GM18867 (cell line): ENCODE measurements around the gene PCNX2.
A peak's percentile ranks its signal among the peaks of the same experiment; 100 is the strongest.

Experiments
- ATAC-seq: cut with Tn5 transposase; IDR thresholded peaks from one replicate; pipeline ENCODE4 v1.9.1; 2021; ENCODE audit warnings: mild to moderate bottlenecking, moderate library complexity; ENCODE audit not compliant: unreplicated experiment

PCNX2 gene

DNA sequence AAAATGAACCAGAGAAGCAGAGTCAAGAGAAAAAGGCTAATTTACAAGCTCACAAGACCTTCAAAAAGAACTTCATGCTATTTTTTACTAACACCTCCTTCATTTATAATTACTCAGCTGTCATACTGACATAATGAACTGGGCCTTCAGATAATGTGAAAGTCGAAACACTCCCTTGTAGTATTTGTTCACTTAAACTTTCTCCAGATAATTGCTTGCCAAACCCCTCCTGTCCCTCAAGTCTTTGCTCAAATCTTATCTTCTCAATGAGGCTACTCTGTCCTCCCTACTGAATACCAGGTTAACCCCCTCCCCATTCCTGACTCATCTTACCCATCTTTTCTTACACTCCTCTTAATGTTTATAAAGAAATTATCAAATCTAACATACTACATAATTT, 20.9 kb upstream of the PCNX2 start:
- ATAC-seq = no peak

DNA sequence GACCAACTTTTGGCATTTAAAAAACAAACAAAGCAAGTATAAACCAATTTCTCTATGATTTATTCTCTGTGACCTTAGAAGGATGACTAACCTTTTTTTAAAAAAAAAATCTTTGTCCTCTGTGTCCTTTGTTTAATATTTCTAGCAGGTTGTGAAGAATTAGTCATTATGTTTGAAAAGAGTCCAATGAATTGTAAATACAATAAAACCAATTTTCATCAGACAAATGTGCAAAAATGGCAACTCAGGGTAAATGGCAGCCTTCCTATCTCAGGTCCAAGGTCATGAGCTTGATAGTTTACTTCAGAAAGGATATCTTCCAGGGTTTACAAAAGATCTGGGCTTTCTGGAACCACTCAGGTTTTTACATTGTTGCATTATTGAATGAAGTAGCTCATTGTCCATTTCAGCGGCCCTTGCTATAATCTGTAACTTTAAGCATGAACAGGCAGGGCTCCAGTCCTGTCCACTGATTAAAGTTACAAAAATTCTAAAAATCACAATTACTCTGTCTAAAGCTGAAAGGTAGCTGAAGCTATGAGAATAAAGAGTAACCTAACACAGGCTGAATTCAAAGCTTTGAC, 20.3 kb upstream of the PCNX2 start:
- ATAC-seq = no peak

GRCh38 chr1:233313434-233314155, 18.1 kb upstream of the PCNX2 start:
- ATAC-seq = no peak

DNA sequence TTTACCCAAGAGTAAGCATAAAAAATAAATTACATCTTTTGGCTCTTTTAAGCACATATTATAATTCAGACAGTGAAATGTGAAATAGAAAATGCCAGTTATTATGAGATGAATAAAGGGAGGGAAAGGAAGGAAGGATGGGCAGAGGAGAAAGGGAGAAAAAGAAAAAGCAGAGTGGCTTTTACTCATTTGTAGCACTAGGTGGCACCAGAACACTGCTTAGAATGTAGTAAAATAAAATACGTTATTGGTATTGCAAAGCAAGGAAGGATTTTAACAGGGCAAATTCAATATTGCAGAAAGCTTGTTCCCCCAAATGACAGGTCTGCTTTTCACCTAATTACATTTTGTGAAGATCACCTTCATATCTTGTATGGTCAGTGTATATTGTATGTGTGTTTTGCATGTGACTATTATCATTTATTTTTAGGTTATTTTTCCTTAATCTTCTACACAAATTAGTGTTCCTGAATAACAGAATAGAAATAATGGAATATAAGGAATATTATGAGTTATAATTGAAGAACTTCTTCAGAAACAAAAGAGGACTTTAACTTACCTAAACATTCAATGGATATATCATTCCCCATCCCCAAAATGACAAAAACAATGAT, 9.1 kb upstream of the PCNX2 start:
- ATAC-seq = no peak

- ATAC-seq = no peak
These were observed 4.8 kb upstream of the PCNX2 start for GRCh38 chr1:233300326-233300725.

DNA sequence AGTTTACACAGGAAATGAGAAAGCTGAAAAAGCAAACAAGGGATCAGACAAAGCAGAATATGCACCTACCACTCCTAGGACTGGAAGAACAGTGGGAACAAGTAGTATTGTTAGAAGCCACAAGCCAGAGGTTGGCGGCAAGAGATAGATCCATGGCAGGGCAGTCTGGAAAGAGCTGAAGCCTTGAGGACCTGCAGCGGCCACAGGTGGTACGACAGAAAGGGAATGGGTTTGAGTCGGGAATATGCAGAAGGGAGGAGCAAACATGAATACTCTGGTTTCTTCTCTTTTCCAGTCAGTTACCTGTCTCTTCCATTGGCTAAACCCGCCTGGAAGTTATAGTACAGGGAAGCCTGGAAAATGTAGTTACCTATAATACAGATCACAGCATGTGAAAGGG, 3.9 kb upstream of the PCNX2 start:
- ATAC-seq = no peak

DNA sequence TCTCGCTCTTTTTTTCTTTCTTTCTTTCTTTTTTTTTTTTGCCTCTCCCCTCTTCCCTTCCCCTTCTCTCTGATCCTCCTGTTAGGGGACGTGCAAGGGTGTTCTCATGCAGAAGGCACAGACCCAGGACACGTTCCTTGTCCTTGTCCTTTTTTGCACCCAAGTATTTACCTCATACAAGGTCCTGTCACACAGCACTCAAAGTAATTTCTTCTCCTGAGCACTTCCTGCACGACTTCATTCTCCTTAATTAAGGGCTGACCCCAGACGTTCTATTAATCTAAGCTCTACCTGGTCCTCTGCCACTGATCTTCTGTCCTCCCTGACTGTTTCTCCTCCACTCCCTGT, 424 bp upstream of the PCNX2 start:
- no peak for ATAC-seq

GRCh38 chr1:233294913-233295236, 650 bp downstream of the PCNX2 start:
- peak; percentile 43 for ATAC-seq

- no peak for ATAC-seq
These were observed 1.7 kb downstream of the PCNX2 start for GRCh38 chr1:233293556-233294446.

DNA sequence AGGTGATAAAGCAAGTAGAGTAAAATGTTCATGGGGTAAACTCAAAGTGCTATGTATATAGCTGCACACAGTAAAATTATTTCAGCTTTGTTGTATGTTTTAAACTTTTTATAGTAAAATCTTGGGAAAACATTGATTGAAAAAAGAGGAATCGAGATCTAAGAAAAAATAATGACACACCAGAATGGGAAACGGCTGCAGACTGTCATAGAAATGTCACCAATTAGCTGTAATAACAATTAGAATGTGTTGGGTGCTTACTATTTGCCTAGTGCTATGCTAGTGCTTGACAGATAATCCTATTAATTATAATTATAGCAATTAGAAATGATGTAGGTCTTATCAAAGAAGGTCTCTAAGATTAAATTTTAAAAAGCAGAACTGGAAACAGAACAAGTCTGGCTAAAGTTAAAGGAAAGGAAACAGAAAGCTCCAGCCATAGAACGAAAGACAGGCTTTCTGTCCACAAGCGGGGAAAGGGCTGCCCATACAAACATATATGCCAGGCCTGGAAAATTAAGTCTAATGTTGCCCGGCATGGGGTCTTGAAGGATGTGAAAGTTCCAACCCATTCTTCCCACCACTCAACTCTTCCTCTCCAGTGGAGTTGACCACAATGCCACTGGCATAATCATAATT, 5.0 kb downstream of the PCNX2 start:
- no peak for ATAC-seq

DNA sequence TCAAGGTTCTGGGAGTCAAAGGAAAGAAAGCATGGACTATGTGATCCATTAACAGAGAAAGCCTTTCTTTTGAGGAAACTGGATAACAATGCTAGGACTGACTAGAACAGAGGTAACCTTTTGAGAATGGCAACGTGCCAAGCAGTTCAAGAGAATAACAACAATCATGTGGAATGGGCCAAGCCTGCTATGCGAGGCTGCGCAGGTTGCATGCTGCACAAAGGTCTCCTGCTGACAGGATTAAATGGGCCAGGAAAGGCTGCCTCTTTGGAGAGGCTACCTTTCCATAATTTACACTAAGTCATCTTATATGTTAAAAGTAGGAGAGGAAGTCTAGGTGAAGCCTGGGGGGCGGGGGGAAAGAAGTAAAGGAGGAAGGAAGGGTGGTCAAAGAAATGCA, 5.8 kb downstream of the PCNX2 start:
- ATAC-seq = no peak

- ATAC-seq = no peak
These were observed 13.0 kb downstream of the PCNX2 start for GRCh38 chr1:233282582-233282886.

- peak; percentile 92 for ATAC-seq
These were observed 13.6 kb downstream of the PCNX2 start for GRCh38 chr1:233281711-233282581.

- no peak for ATAC-seq
These were observed 15.6 kb downstream of the PCNX2 start for GRCh38 chr1:233279971-233280370.

DNA sequence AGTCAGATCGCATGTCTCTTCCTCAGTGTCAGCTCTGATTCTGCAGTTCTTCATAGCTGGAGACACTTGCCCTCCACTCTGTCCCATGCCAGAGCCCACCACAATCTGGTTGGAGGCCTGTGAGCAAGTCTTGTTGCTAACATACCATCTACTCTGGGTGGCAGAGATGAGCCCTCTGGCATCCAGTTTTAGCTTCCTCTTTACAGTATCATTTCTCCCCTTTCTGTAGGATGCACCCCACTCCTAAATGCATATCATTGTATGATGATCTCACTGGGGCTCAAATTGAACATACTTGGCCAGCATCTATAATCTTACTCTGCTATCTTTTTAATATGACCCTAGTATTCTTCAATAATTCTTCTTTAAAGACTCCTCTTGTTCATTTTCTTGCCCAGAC, 16.9 kb downstream of the PCNX2 start:
- no peak for ATAC-seq

DNA sequence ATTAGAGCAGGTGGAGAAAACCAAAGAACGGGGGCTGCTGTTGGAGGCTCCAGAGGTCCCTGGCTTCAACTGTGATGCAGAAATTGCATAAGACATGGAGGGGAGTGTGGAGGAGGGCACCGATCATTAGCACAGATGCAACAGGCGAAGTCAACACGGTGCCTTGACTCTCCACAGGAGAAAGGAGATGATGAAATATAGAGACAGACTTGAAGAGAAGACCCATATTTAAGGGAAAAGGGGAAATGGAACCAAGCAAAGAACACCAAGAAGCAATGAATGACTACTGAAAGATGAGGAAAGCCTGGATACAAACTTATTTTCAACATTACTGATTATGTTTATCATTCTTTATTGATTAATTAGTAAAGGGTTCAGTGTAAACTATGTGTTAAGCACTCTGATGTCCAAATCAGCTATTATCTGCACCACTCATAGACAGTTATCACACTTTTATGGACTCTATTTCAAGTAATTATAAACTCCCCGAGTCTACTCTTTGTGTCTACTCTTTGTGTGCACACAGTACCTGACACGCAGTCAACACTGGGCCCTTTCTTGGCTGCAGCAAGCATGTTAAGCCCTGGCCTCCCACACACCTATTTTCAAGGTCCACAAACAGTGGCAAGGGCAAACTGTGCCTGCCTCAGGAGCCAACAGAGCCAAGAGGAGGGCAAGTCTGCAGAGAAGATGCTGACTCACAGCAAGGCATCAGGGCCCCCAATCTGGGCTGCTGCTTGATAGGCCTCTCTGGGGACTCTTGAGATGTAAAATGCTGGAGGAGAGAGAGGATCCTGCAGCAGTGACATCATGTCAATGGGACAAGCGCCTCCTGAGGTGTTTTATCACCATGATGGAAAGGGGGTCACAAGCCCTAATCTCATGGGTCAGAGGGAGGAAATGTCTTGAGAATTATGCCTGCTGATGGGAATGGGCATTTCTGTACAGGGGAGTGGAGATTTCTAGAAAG, 17.6 kb downstream of the PCNX2 start:
- no peak for ATAC-seq

DNA sequence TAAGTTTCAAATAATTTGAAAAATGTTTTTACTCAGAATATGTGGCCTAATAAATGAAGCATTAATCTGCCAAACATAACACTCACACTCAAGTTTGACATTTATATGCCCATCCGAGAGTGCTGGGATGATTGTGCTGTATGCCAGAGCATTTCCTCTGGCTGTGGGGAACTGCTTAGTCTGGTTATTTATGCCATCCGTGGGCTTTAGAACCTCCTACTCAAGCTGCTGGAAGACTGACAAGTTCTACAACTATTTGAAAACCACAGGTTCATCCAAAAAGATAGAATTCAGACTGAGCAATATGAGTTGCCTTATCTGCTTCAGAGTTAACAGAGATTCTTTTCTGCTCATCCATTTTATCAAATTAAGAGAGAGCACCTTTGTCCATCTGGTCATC, 25.9 kb downstream of the PCNX2 start:
- ATAC-seq = no peak

DNA sequence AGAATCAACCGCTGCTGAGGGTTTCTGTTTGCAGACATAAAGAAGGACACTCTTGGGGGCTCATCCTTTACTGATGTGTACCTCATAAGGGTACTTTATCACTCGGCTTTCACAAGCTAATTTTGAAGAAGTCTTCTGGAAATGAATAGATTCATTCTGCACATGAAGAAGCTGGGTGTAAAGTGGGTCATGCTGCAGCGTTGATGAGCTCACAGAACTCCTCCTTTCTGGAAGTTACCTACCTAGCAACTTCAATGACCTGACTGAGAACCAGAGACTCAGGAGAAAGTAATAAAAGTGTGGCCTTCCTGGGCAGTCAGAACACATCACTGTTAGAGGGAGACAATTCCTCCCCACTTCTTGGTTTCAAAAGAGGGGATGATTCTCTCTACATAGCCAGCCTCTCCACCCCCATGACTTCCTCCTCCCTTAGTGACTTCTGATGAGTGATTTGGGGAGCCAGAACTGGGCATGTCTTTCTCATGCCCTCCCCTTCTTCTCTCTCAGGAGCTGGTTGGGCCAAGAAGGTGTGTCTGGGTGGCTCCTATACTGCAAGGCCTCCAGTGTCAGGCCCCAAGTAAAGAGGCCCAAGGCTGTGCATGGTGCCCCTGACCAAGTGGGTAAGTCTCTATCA, 27.0 kb downstream of the PCNX2 start:
- ATAC-seq = no peak

GRCh38 chr1:233261695-233262094, 33.8 kb downstream of the PCNX2 start:
- ATAC-seq = peak; percentile 16
